A549 (cell line): ENCODE measurements around the gene GABBR2. TPM values are rescaled to one million over a fixed set of nuclear protein-coding genes. Genes with fewer than 3 reads are reported as not detected.

Experiments
- ATAC-seq, 2 experiments: fragments of 200-7000 bp in 1 of 2; fragments of >200 bp in 1 of 2; cut with Nextera tagmentation in 1 of 2; cut with Tn5 transposase in 1 of 2; 3 replicates each; pipeline versions ENCODE4 v1.8.0 to v1.9.1; 2018 to 2020; ENCODE audit warnings: mild to moderate bottlenecking in 1 of 2, moderate library complexity in 1 of 2
- CTCF ChIA-PET: fragments of 300-600 bp; sonication (Branson Sonifier 250); formaldehyde crosslinking; extraction: SDS; loops from one replicate; lab custom pipeline; 2021; ENCODE audit warnings: antibody characterized with exemption, inconsistent platforms; lab: Yijun Ruan, JAX
- POLR2A ChIA-PET: fragments of 350-600 bp; formaldehyde crosslinking; extraction: SDS; loops from one replicate; lab custom pipeline; 2021; ENCODE audit warnings: antibody characterized with exemption, inconsistent platforms; lab: Yijun Ruan, JAX
- DNase-seq, 2 experiments: peaks; one replicate each; pipeline versions ENCODE4 v3.0.0 to v3.0.0-alpha.2; 2011 to 2016; ENCODE audit warnings: low read depth in 1 of 2, low spot score in 1 of 2
- FAIRE-seq: peaks from 2 replicates; lab custom pipeline; 2011; peaks lifted over from hg19 to GRCh38; lab: Jason Lieb, UNC
- H3K27ac ChIP-seq, 2 experiments: fragments of >200 bp; sonication (Bioruptor Twin); formaldehyde crosslinking; 3 replicates each; pipeline ENCODE4 v1.5.1; 2016 to 2017
- H3K4me1 ChIP-seq: fragments of >200 bp; sonication (Bioruptor Twin); formaldehyde crosslinking; 3 replicates; pipeline ENCODE4 v1.6.1; 2016
- H3K4me2 ChIP-seq: fragments of >200 bp; sonication (Bioruptor Twin); formaldehyde crosslinking; 3 replicates; pipeline ENCODE4 v1.6.1; 2016
- H3K4me3 ChIP-seq: fragments of >200 bp; sonication (Bioruptor Twin); formaldehyde crosslinking; 3 replicates; pipeline ENCODE4 v1.5.1; 2016
- H3K9me3 ChIP-seq: fragments of >200 bp; sonication (Bioruptor Twin); formaldehyde crosslinking; 3 replicates; pipeline ENCODE4 v1.6.1; 2016
- ATOH8 ChIP-seq: fragments of 250-450 bp; sonication (Bioruptor Pico); IDR thresholded peaks from 2 replicates; pipeline ENCODE4 v1.5.0; 2020; ENCODE audit warnings: low read depth, mild to moderate bottlenecking, moderate library complexity
- BHLHE40 ChIP-seq: IDR thresholded peaks from 2 replicates; pipeline ENCODE4 v1.6.1; 2012; ENCODE audit warnings: low read depth, low read length, inconsistent platforms
- CBX2 ChIP-seq: fragments of 200-600 bp; sonication (generic); IDR thresholded peaks from 2 replicates; pipeline ENCODE4 v1.6.1; 2016; ENCODE audit warnings: low read depth, mild to moderate bottlenecking, borderline replicate concordance
- CBX8 ChIP-seq: fragments of 200-600 bp; sonication (generic); IDR thresholded peaks from 2 replicates; pipeline ENCODE4 v1.6.1; 2016
- CHD2 ChIP-seq: fragments of 150-350 bp; IDR thresholded peaks from 2 replicates; pipeline ENCODE4 v1.6.1; 2014; ENCODE audit warnings: low read length; ENCODE audit not compliant: partially characterized antibody
- E2F6 ChIP-seq: IDR thresholded peaks from 2 replicates; pipeline ENCODE4 v1.6.1; 2012; ENCODE audit warnings: low read depth, borderline replicate concordance
- EHF ChIP-seq: fragments of 250-450 bp; sonication (Bioruptor Pico); IDR thresholded peaks from 2 replicates; pipeline ENCODE4 v1.5.0; 2020; ENCODE audit warnings: mild to moderate bottlenecking
- FOSL2 ChIP-seq, 2 experiments: fragments of 450-650 bp in 1 of 2; fragments of >200 bp in 1 of 2; sonication (Bioruptor Twin) in 1 of 2; formaldehyde crosslinking; IDR thresholded peaks; 2 replicates each; pipeline versions ENCODE4 v1.5.0 to v1.6.1; 2016 to 2020; ENCODE audit warnings: mild to moderate bottlenecking in 1 of 2, moderate library complexity in 1 of 2
- FOXS1 ChIP-seq: fragments of 250-450 bp; sonication (Bioruptor Pico); IDR thresholded peaks from 2 replicates; pipeline ENCODE4 v1.5.0; 2020; ENCODE audit warnings: mild to moderate bottlenecking, moderate library complexity
- HES2 ChIP-seq: fragments of >200 bp; sonication (Bioruptor Twin); formaldehyde crosslinking; IDR thresholded peaks from 2 replicates; pipeline ENCODE4 v1.6.1; 2016
- HEYL ChIP-seq: fragments of 250-450 bp; sonication (Bioruptor Pico); IDR thresholded peaks from 2 replicates; pipeline ENCODE4 v1.8.0; 2021; ENCODE audit warnings: mild to moderate bottlenecking, moderate library complexity
- HOXA7 ChIP-seq: fragments of 250-450 bp; sonication (Bioruptor Pico); IDR thresholded peaks from 2 replicates; pipeline ENCODE4 v1.5.0; 2020; ENCODE audit warnings: mild to moderate bottlenecking, moderate library complexity
- HOXB13 ChIP-seq: fragments of 250-450 bp; sonication (Bioruptor Pico); IDR thresholded peaks from 2 replicates; pipeline ENCODE4 v1.5.0; 2020; ENCODE audit warnings: low read depth, mild to moderate bottlenecking, moderate library complexity
- HOXB5 ChIP-seq: fragments of 250-450 bp; sonication (Bioruptor Pico); IDR thresholded peaks from 2 replicates; pipeline ENCODE4 v1.5.0; 2020; ENCODE audit warnings: mild to moderate bottlenecking, moderate library complexity
- JUN ChIP-seq, 2 experiments: fragments of >200 bp; sonication (Bioruptor Twin); formaldehyde crosslinking; IDR thresholded peaks; 2 replicates in 1 of 2; 3 replicates in 1 of 2; pipeline ENCODE4 v1.6.1; 2016 to 2017
- MYC ChIP-seq: IDR thresholded peaks from 2 replicates; pipeline ENCODE4 v1.6.1; 2012; ENCODE audit warnings: mild to moderate bottlenecking, inconsistent platforms, low read length, improper control_type of control experiment, borderline replicate concordance
- NFE2L2 ChIP-seq: fragments of 150-350 bp; conservative IDR thresholded peaks from 2 replicates; pipeline ENCODE4 v1.6.1; 2014; ENCODE audit warnings: low read length
- NPAS2 ChIP-seq: fragments of 250-450 bp; sonication (Bioruptor Pico); IDR thresholded peaks from 2 replicates; pipeline ENCODE4 v1.8.0; 2022; ENCODE audit warnings: mild to moderate bottlenecking, moderate library complexity, borderline replicate concordance
- NR3C1 ChIP-seq: fragments of >200 bp; sonication (Bioruptor Twin); formaldehyde crosslinking; IDR thresholded peaks from 3 replicates; pipeline ENCODE4 v1.6.1; 2017
- PBX3 ChIP-seq: IDR thresholded peaks from 2 replicates; pipeline ENCODE4 v1.6.1; 2012
- POLR2A ChIP-seq: IDR thresholded peaks from 2 replicates; pipeline ENCODE4 v1.6.1; 2012; ENCODE audit warnings: mild to moderate bottlenecking, low read length
- POLR2AphosphoS2 ChIP-seq: conservative IDR thresholded peaks from 2 replicates; pipeline ENCODE4 v1.6.1; 2012; ENCODE audit warnings: low read length, improper control_type of control experiment, inconsistent platforms
- RAD21 ChIP-seq, 2 experiments: fragments of >200 bp in 1 of 2; sonication (Bioruptor Twin) in 1 of 2; formaldehyde crosslinking in 1 of 2; IDR thresholded peaks in 1 of 2; conservative IDR thresholded peaks in 1 of 2; 2 replicates in 1 of 2; 3 replicates in 1 of 2; pipeline ENCODE4 v1.6.1; 2012 to 2018; ENCODE audit warnings: inconsistent platforms in 1 of 2
- RARB ChIP-seq: fragments of 250-450 bp; sonication (Bioruptor Pico); IDR thresholded peaks from 2 replicates; pipeline ENCODE4 v1.8.0; 2021; ENCODE audit warnings: mild to moderate bottlenecking, moderate library complexity
- RFX5 ChIP-seq: fragments of 450-650 bp; IDR thresholded peaks from 2 replicates; pipeline ENCODE4 v1.7.1; 2014; ENCODE audit warnings: antibody characterized with exemption, mild to moderate bottlenecking, moderate library complexity
- SREBF2 ChIP-seq: fragments of 450-650 bp; IDR thresholded peaks from 2 replicates; pipeline ENCODE4 v1.6.1; 2014; ENCODE audit warnings: mild to moderate bottlenecking, moderate library complexity
- TFCP2L1 ChIP-seq: fragments of 250-450 bp; sonication (Bioruptor Pico); IDR thresholded peaks from 2 replicates; pipeline ENCODE4 v1.5.0; 2021; ENCODE audit warnings: mild to moderate bottlenecking
- ZC3H11A ChIP-seq: fragments of 450-650 bp; IDR thresholded peaks from 2 replicates; pipeline ENCODE4 v1.6.1; 2014; ENCODE audit warnings: antibody characterized with exemption, mild to moderate bottlenecking
- ZSCAN20 ChIP-seq: fragments of 250-450 bp; sonication (Bioruptor Pico); IDR thresholded peaks from 2 replicates; pipeline ENCODE4 v1.8.0; 2022; ENCODE audit warnings: mild to moderate bottlenecking, moderate library complexity
- WGBS: methylation state at CpG from one replicate; pipeline ENCODE4 v1.1.6; 2017; ENCODE audit errors: missing lambda C conversion rate; 5-methylcytosine and 5-hydroxymethylcytosine counted together
- polyA plus RNA-seq, 4 experiments: library from polyadenylated mRNA; depleted of rRNA in 3 of 4; stranded (reverse); fragments of >200 nt; fragmentation: RNase III in 1 of 4; extraction: RNeasy Plus Mini Kit Qiagen cat#74134 plus additional on column Dnase treatment in 1 of 4; gene quantifications; 2 replicates in 3 of 4; 3 replicates in 1 of 4; pipeline ENCODE4 v1.2.3, GENCODE V29; 2011 to 2017

The GABBR2 gene
- polyA plus RNA-seq, 2 of the 4 experiments (the other 2 are of a cell fraction) = 0.08 to 0.57 TPM

- 52% methylated on average over 5 of the region's 5 CpGs for WGBS
- Histone ChIP-seq H3K27ac (no peak overlapping the region), H3K4me1 (no peaks in the 10 kb centered on the region), H3K9me3 (0 out of 3 replicates have a peak, but pooled peaks cover 2% of the 10 kb centered on the region), H3K4me2 (no peak overlapping the region), H3K4me3 (no peak overlapping the region)
- CTCF ChIA-PET = interaction anchor here (0.6 kb wide), 1 partner anchor 14 kb away, joined by 3 read pairs; no protein-coding TSS in a partner anchor
- TF ChIP-seq CBX2 (no peak), MYC (no peak), POLR2AphosphoS2 (no peak), E2F6 (no peak), SREBF2 (no peak), NPAS2 (no peak), TFCP2L1 (CRISPR knock-in tag) (no peak), NR3C1 (no peak), FOSL2 (IDR thresholded peaks at IDR 0.05) (no peak), FOSL2 (CRISPR knock-in tag; IDR thresholded peaks at IDR 0.05) (no peak), HOXB13 (CRISPR knock-in tag) (no peak), FOXS1 (CRISPR knock-in tag) (no peak), JUN (IDR thresholded peaks at IDR 0.05) (no peak), POLR2A (no peak), HES2 (no peak)
- POLR2A ChIA-PET = no interaction called here
- FAIRE-seq (no peak), DNase-seq (no peak), ATAC-seq (no peak)
Measured at GRCh38 chr9:98419260-98419603, 289.5 kb downstream of the GABBR2 start.

- no peak for ATAC-seq
- no peak for TF ChIP-seq RAD21 (conservative IDR thresholded peaks at IDR 0.05 in 1 of 2, IDR thresholded peaks at IDR 0.05 in 1 of 2)
- TF ChIP-seq ZSCAN20 (CRISPR knock-in tag) = no peak
- no peak for TF ChIP-seq ATOH8 (CRISPR knock-in tag)
- no peak for TF ChIP-seq NFE2L2
- TF ChIP-seq PBX3 = no peak
- no peak for TF ChIP-seq MYC
- no peak for TF ChIP-seq CBX8
- no peak for TF ChIP-seq CHD2
- TF ChIP-seq RARB (CRISPR knock-in tag) = no peak
- TF ChIP-seq HEYL (CRISPR knock-in tag) = no peak
- TF ChIP-seq NPAS2 = no peak
- TF ChIP-seq POLR2AphosphoS2 = no peak
- no peak for TF ChIP-seq BHLHE40
- TF ChIP-seq HOXB5 (CRISPR knock-in tag) = no peak
- TF ChIP-seq EHF (CRISPR knock-in tag) = no peak
- no peak for TF ChIP-seq HOXA7 (CRISPR knock-in tag)
- TF ChIP-seq RFX5 = no peak
- TF ChIP-seq ZC3H11A = no peak
- 35% methylated on average over 8 of the region's 8 CpGs for WGBS
- ChIA-PET CTCF (interaction anchor here (1.2 kb wide), 1 partner anchor 495 kb away, joined by 3 read pairs; no protein-coding TSS in a partner anchor), POLR2A (no interaction called here)
- Histone ChIP-seq H3K9me3 (0 out of 3 replicates have a peak, but pooled peaks cover 2% of the 10 kb centered on the region), H3K4me1 (no peaks in the 10 kb centered on the region), H3K27ac (no peak overlapping the region), H3K4me3 (no peak overlapping the region), H3K4me2 (no peak overlapping the region)
- no peak for FAIRE-seq
- DNase-seq = no peak
Measured at GRCh38 chr9:98418578-98419259, 290.0 kb downstream of the GABBR2 start.
